MCF 10A (cell line): ENCODE results near the gene TEX30. TPM values are rescaled to one million over a fixed set of nuclear protein-coding genes. Genes with fewer than 3 reads are reported as not detected.

ENCODE experiments used
- BruUV-seq: library from RNA; stranded (reverse); fragments of 400-500 nt; replicated peaks from 2 replicates; lab custom pipeline; 2021; lab: Mats Ljungman, UMichigan
- CTCF ChIA-PET: fragments of 300-600 bp; sonication (Branson Sonifier 250); formaldehyde crosslinking; extraction: SDS; loops from one replicate; lab custom pipeline; 2021; ENCODE audit warnings: antibody characterized with exemption, inconsistent platforms; lab: Yijun Ruan, JAX
- POLR2A ChIA-PET: fragments of 300-600, 350-650 bp; sonication (Branson Sonifier 250); formaldehyde crosslinking; extraction: SDS; loops from one replicate; lab custom pipeline; 2020; ENCODE audit warnings: antibody characterized with exemption, inconsistent platforms; lab: Yijun Ruan, JAX
- DNase-seq: peaks from one replicate; pipeline ENCODE4 v3.0.0-alpha.2; 2018; ENCODE audit not compliant: unreplicated experiment
- H3K27ac Mint-ChIP-seq: one replicate; pipeline ENCODE4 v1.8.0; 2022; ENCODE audit warnings: mild to moderate bottlenecking, low read depth, mixed read lengths; ENCODE audit not compliant: unreplicated experiment
- H3K27me3 Mint-ChIP-seq: one replicate; pipeline ENCODE4 v1.8.0; 2022; ENCODE audit warnings: mixed read lengths; ENCODE audit not compliant: insufficient read depth, unreplicated experiment
- H3K36me3 Mint-ChIP-seq: one replicate; pipeline ENCODE4 v1.8.0; 2022; ENCODE audit warnings: mild to moderate bottlenecking, moderate library complexity, mixed read lengths; ENCODE audit not compliant: insufficient read depth, unreplicated experiment
- H3K4me1 Mint-ChIP-seq: one replicate; pipeline ENCODE4 v1.8.0; 2022; ENCODE audit warnings: mixed read lengths; ENCODE audit not compliant: insufficient read depth, unreplicated experiment
- H3K4me3 Mint-ChIP-seq: one replicate; pipeline ENCODE4 v1.8.0; 2022; ENCODE audit warnings: mild to moderate bottlenecking, moderate library complexity, mixed read lengths; ENCODE audit not compliant: unreplicated experiment
- H3K9me3 Mint-ChIP-seq: one replicate; pipeline ENCODE4 v1.8.0; 2022; ENCODE audit warnings: mixed read lengths; ENCODE audit not compliant: unreplicated experiment
- intact Hi-C: fragments of 100-400 bp; cut with micrococcal nuclease; formaldehyde crosslinking; loops from 2 replicates; pipeline ENCODE4 v1.14.1; 2022
- total RNA-seq: library from RNA; stranded (reverse); gene quantifications from 2 replicates; pipeline ENCODE4 v1.2.3, GENCODE V29; 2022
- TF ChIP-seq, protein P1 (sequence below): fragments of 200-600 bp; IDR thresholded peaks from one replicate; pipeline ENCODE4 v1.8.0; 2022; ENCODE audit warnings: antibody characterized with exemption, mild to moderate bottlenecking; ENCODE audit not compliant: unreplicated experiment

TEX30 gene
- total RNA-seq, 1 experiment from 2014 or later = 14.2 TPM

DNA sequence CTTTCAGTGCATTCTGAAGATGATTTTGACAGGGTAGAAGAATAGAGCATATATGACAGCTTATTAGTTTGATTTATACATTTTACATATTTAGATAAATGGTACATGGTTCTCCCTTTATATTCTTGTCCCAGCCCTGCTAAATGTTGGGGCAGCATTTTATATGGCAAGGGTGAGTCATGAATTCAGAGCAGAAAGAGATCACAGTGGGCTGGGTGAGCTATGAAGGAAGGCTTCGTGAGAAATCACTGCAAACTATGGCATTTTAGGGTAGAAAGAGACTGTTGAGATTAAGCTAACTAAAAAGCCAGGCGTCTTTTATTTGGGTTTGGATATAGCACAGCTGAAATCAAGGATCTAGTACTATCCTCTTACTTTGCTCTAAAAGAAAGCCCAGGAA lies 54.8 kb downstream of the TEX30 start:
- H3K27me3 Mint-ChIP-seq = no peaks in the 10 kb centered on the region
- peaks cover 9% of the 10 kb centered on the region for H3K4me1 Mint-ChIP-seq
- H3K9me3 Mint-ChIP-seq = no peaks in the 10 kb centered on the region
- H3K27ac Mint-ChIP-seq = no peak overlapping the region
- H3K4me3 Mint-ChIP-seq = no peak overlapping the region
- POLR2A ChIA-PET = interaction anchor here (0.6 to 2.4 kb wide), 4 partner anchors 9 to 127 kb away, joined by 3 to 11 read pairs (median 4); partner anchors contain the start of genes ERCC5 and TPP2
- DNase-seq = no peak
- TF ChIP-seq, protein P1, sequence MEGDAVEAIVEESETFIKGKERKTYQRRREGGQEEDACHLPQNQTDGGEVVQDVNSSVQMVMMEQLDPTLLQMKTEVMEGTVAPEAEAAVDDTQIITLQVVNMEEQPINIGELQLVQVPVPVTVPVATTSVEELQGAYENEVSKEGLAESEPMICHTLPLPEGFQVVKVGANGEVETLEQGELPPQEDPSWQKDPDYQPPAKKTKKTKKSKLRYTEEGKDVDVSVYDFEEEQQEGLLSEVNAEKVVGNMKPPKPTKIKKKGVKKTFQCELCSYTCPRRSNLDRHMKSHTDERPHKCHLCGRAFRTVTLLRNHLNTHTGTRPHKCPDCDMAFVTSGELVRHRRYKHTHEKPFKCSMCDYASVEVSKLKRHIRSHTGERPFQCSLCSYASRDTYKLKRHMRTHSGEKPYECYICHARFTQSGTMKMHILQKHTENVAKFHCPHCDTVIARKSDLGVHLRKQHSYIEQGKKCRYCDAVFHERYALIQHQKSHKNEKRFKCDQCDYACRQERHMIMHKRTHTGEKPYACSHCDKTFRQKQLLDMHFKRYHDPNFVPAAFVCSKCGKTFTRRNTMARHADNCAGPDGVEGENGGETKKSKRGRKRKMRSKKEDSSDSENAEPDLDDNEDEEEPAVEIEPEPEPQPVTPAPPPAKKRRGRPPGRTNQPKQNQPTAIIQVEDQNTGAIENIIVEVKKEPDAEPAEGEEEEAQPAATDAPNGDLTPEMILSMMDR = no peak
- CTCF ChIA-PET = interaction anchor here (0.6 to 2.4 kb wide), 6 partner anchors 11 to 231 kb away, joined by 3 to 6 read pairs (median 4); no protein-coding TSS in a partner anchor
- intact Hi-C loops = no loop called here
- H3K36me3 Mint-ChIP-seq = no peaks in the 10 kb centered on the region
- BruUV-seq = no TSS peak

Other genes starting within 250 kb of the TEX30 start
- gene TPP2, start 176.8 kb downstream of the TEX30 start, total RNA-seq = 35.1 and 44.2 TPM in 2 replicates
- not detected in 2 replicates for gene METTL21C, start 78.7 kb downstream of the TEX30 start, total RNA-seq
- gene POGLUT2, start 25.2 kb upstream of the TEX30 start, total RNA-seq = 8.3 and 9.0 TPM in 2 replicates
- gene BIVM, start 25.3 kb upstream of the TEX30 start, total RNA-seq = 33.1 and 36.6 TPM in 2 replicates
- gene ERCC5, start 72.2 kb upstream of the TEX30 start, total RNA-seq = 68.1 and 68.8 TPM in 2 replicates